Mesendoderm (in vitro differentiated cells): ENCODE results near the gene SCG2.

Experiments
- DNase-seq: peaks from one replicate; pipeline ENCODE4 v3.0.0; 2013
- H2AK5ac ChIP-seq: 2 replicates; pipeline ENCODE4 v1.6.1; 2013; ENCODE audit warnings: low read length, inconsistent platforms
- H2BK120ac ChIP-seq: 2 replicates; pipeline ENCODE4 v1.6.1; 2013; ENCODE audit warnings: low read depth, mild to moderate bottlenecking, low read length, moderate library complexity, mixed read lengths
- H2BK15ac ChIP-seq: replicated peaks from 2 replicates; pipeline ENCODE4 v1.6.1; 2013; ENCODE audit warnings: low read depth, mild to moderate bottlenecking, moderate library complexity
- H2BK5ac ChIP-seq: 2 replicates; pipeline ENCODE4 v1.6.1; 2013; ENCODE audit warnings: low read length, inconsistent platforms
- H3K18ac ChIP-seq: 2 replicates; pipeline ENCODE4 v1.6.1; 2013; ENCODE audit warnings: mild to moderate bottlenecking, low read length, mixed read lengths
- H3K23ac ChIP-seq: one replicate; pipeline ENCODE4 v1.6.1; 2013; ENCODE audit warnings: low read length
- H3K27ac ChIP-seq: 2 replicates; pipeline ENCODE4 v1.5.1; 2013; ENCODE audit warnings: low read depth, mild to moderate bottlenecking, inconsistent platforms, low read length, moderate library complexity
- H3K27me3 ChIP-seq: 2 replicates; pipeline ENCODE4 v1.6.1; 2013; ENCODE audit warnings: low read length, control low read depth, mild to moderate bottlenecking, inconsistent platforms; ENCODE audit not compliant: insufficient read depth, poor library complexity
- H3K36me3 ChIP-seq: 2 replicates; pipeline ENCODE4 v1.6.1; 2013; ENCODE audit warnings: low read length, inconsistent platforms; ENCODE audit not compliant: control insufficient read depth, insufficient read depth
- H3K4ac ChIP-seq: one replicate; pipeline ENCODE4 v1.6.1; 2013; ENCODE audit warnings: low read depth, mild to moderate bottlenecking, low read length, moderate library complexity
- H3K4me1 ChIP-seq: 2 replicates; pipeline ENCODE4 v1.6.1; 2013; ENCODE audit warnings: low read depth, low read length, inconsistent platforms; ENCODE audit not compliant: control insufficient read depth
- H3K4me2 ChIP-seq: 2 replicates; pipeline ENCODE4 v1.6.1; 2013; ENCODE audit warnings: low read length
- H3K4me3 ChIP-seq: 2 replicates; pipeline ENCODE4 v1.5.1; 2013; ENCODE audit warnings: mild to moderate bottlenecking, low read length
- H3K56ac ChIP-seq: one replicate; pipeline ENCODE4 v1.6.1; 2013; ENCODE audit warnings: low read length
- H3K79me1 ChIP-seq: 2 replicates; pipeline ENCODE4 v1.6.1; 2013; ENCODE audit warnings: low read length, inconsistent platforms
- H3K79me2 ChIP-seq: 2 replicates; pipeline ENCODE4 v1.6.1; 2013; ENCODE audit warnings: mild to moderate bottlenecking, low read length; ENCODE audit not compliant: control insufficient read depth, insufficient read depth
- H3K9ac ChIP-seq: 2 replicates; pipeline ENCODE4 v1.6.1; 2013; ENCODE audit warnings: low read length, inconsistent platforms
- H4K5ac ChIP-seq: one replicate; pipeline ENCODE4 v1.6.1; 2013; ENCODE audit warnings: low read length
- H4K8ac ChIP-seq: one replicate; pipeline ENCODE4 v1.6.1; 2013; ENCODE audit warnings: low read depth, mild to moderate bottlenecking, control low read depth, low read length, moderate library complexity
- WGBS: extraction: QIAGEN DNeasy Blood & Tissue Kit; methylation state at CpG from one replicate; pipeline ENCODE4 v1.1.7; 2013; ENCODE audit warnings: low lambda C conversion rate, missing lambda C conversion rate; ENCODE audit not compliant: insufficient coverage; ENCODE audit errors: extremely low coverage; 5-methylcytosine and 5-hydroxymethylcytosine counted together

Gene SCG2

GRCh38 chr2:223607476-223607875 is 5.3 kb upstream of the SCG2 start:
- Histone ChIP-seq H2BK120ac (no peak overlapping the region), H3K9ac (no peak overlapping the region), H3K79me2 (no peaks in the 10 kb centered on the region), H3K4ac (no peak overlapping the region), H3K4me1 (no peaks in the 10 kb centered on the region), H3K4me2 (no peak overlapping the region), H2BK15ac (no peak overlapping the region), H3K56ac (no peak overlapping the region), H3K79me1 (no peaks in the 10 kb centered on the region), H3K27me3 (no peaks in the 10 kb centered on the region), H3K27ac (no peak overlapping the region), H3K4me3 (no peak overlapping the region), H3K23ac (no peak overlapping the region), H4K8ac (no peak overlapping the region), H4K5ac (no peak overlapping the region), H2AK5ac (no peak overlapping the region), H3K36me3 (no peaks in the 10 kb centered on the region), H2BK5ac (no peak overlapping the region), H3K18ac (no peak overlapping the region)
- WGBS, result no CpG with 5 or more reads among the region's 5 CpGs
- no peak for DNase-seq

- H3K36me3 ChIP-seq, result no peaks in the 10 kb centered on the region
- H4K5ac ChIP-seq, result no peak overlapping the region
- H3K27me3 ChIP-seq, result no peaks in the 10 kb centered on the region
- H3K79me2 ChIP-seq, result no peaks in the 10 kb centered on the region
- no peak overlapping the region for H3K18ac ChIP-seq
- H2BK15ac ChIP-seq, result no peak overlapping the region
- H3K4me1 ChIP-seq, result no peaks in the 10 kb centered on the region
- H3K4me3 ChIP-seq, result no peak overlapping the region
- no peaks in the 10 kb centered on the region for H3K79me1 ChIP-seq
- no peak overlapping the region for H2AK5ac ChIP-seq
- H2BK120ac ChIP-seq, result no peak overlapping the region
- WGBS, result no CpG with 5 or more reads among the region's 1 CpG
- no peak overlapping the region for H3K27ac ChIP-seq
- DNase-seq, result no peak
- H3K4me2 ChIP-seq, result no peak overlapping the region
- H2BK5ac ChIP-seq, result no peak overlapping the region
- no peak overlapping the region for H4K8ac ChIP-seq
- H3K56ac ChIP-seq, result no peak overlapping the region
- H3K23ac ChIP-seq, result no peak overlapping the region
- H3K9ac ChIP-seq, result no peak overlapping the region
- no peak overlapping the region for H3K4ac ChIP-seq
Measured at GRCh38 chr2:223606946-223607345, 4.8 kb upstream of the SCG2 start.

GRCh38 chr2:223604231-223604630 is 2.1 kb upstream of the SCG2 start:
- Histone ChIP-seq H3K4me1 (no peaks in the 10 kb centered on the region), H2BK5ac (no peak overlapping the region), H3K27ac (no peak overlapping the region), H3K56ac (no peak overlapping the region), H2BK120ac (no peak overlapping the region), H3K9ac (no peak overlapping the region), H3K23ac (no peak overlapping the region), H3K4me3 (no peak overlapping the region), H3K79me2 (no peaks in the 10 kb centered on the region), H3K36me3 (no peaks in the 10 kb centered on the region), H2BK15ac (no peak overlapping the region), H2AK5ac (no peak overlapping the region), H3K18ac (no peak overlapping the region), H3K27me3 (no peaks in the 10 kb centered on the region), H3K79me1 (no peaks in the 10 kb centered on the region), H3K4me2 (no peak overlapping the region), H4K5ac (no peak overlapping the region), H3K4ac (no peak overlapping the region), H4K8ac (no peak overlapping the region)
- no peak for DNase-seq
- WGBS, result no CpG with 5 or more reads among the region's 2 CpGs

GRCh38 chr2:223602972-223603371 is 811 bp upstream of the SCG2 start:
- no CpG with 5 or more reads among the region's 2 CpGs for WGBS
- no peak overlapping the region for H3K18ac ChIP-seq
- H3K4me2 ChIP-seq, result no peak overlapping the region
- H3K79me1 ChIP-seq, result no peaks in the 10 kb centered on the region
- no peak overlapping the region for H2BK5ac ChIP-seq
- no peaks in the 10 kb centered on the region for H3K4me1 ChIP-seq
- H3K27me3 ChIP-seq, result no peaks in the 10 kb centered on the region
- H3K9ac ChIP-seq, result no peak overlapping the region
- H3K27ac ChIP-seq, result no peak overlapping the region
- H3K4me3 ChIP-seq, result no peak overlapping the region
- no peak for DNase-seq
- H3K23ac ChIP-seq, result no peak overlapping the region
- no peaks in the 10 kb centered on the region for H3K79me2 ChIP-seq
- H4K8ac ChIP-seq, result no peak overlapping the region
- H2BK15ac ChIP-seq, result no peak overlapping the region
- no peak overlapping the region for H2BK120ac ChIP-seq
- no peaks in the 10 kb centered on the region for H3K36me3 ChIP-seq
- H2AK5ac ChIP-seq, result no peak overlapping the region
- H4K5ac ChIP-seq, result no peak overlapping the region
- H3K56ac ChIP-seq, result no peak overlapping the region
- no peak overlapping the region for H3K4ac ChIP-seq

GRCh38 chr2:223601018-223601417 is 1.1 kb downstream of the SCG2 start:
- Histone ChIP-seq H4K8ac (no peak overlapping the region), H2BK15ac (no peak overlapping the region), H3K56ac (no peak overlapping the region), H2AK5ac (no peak overlapping the region), H3K4ac (no peak overlapping the region), H4K5ac (no peak overlapping the region), H3K4me3 (no peak overlapping the region), H3K4me2 (no peak overlapping the region), H2BK120ac (no peak overlapping the region), H3K9ac (no peak overlapping the region), H3K27me3 (no peaks in the 10 kb centered on the region), H3K23ac (no peak overlapping the region), H3K79me2 (no peaks in the 10 kb centered on the region), H3K79me1 (no peaks in the 10 kb centered on the region), H3K4me1 (no peaks in the 10 kb centered on the region), H3K36me3 (no peaks in the 10 kb centered on the region), H2BK5ac (no peak overlapping the region), H3K18ac (no peak overlapping the region), H3K27ac (no peak overlapping the region)
- no peak for DNase-seq

GRCh38 chr2:223599640-223600380 is 2.4 kb downstream of the SCG2 start:
- H3K18ac ChIP-seq, result no peak overlapping the region
- no peaks in the 10 kb centered on the region for H3K79me2 ChIP-seq
- no peak overlapping the region for H3K23ac ChIP-seq
- no peak overlapping the region for H3K9ac ChIP-seq
- H2AK5ac ChIP-seq, result no peak overlapping the region
- no CpG with 5 or more reads among the region's 6 CpGs for WGBS
- no peak overlapping the region for H2BK5ac ChIP-seq
- H3K27me3 ChIP-seq, result no peaks in the 10 kb centered on the region
- no peaks in the 10 kb centered on the region for H3K36me3 ChIP-seq
- H4K8ac ChIP-seq, result no peak overlapping the region
- H3K4me2 ChIP-seq, result no peak overlapping the region
- H4K5ac ChIP-seq, result no peak overlapping the region
- H3K56ac ChIP-seq, result no peak overlapping the region
- H3K27ac ChIP-seq, result no peak overlapping the region
- no peak overlapping the region for H2BK120ac ChIP-seq
- H2BK15ac ChIP-seq, result no peak overlapping the region
- no peaks in the 10 kb centered on the region for H3K79me1 ChIP-seq
- no peaks in the 10 kb centered on the region for H3K4me1 ChIP-seq
- no peak overlapping the region for H3K4ac ChIP-seq
- no peak for DNase-seq
- H3K4me3 ChIP-seq, result no peak overlapping the region
